Right atrium auricular region (tissue), 2 donors: Measurements from ENCODE around the gene PXDN. TPM values are rescaled to one million over a fixed set of nuclear protein-coding genes. Genes with fewer than 3 reads are reported as not detected.

ENCODE experiments used
- DNase-seq: peaks from one replicate; pipeline ENCODE4 v3.0.0-alpha.2; 2019; ENCODE audit warnings: low spot score
- H3K27ac ChIP-seq, 2 donors: fragments of 200-600 bp; sonication (generic); 1 replicate in 1 of 2; 2 replicates in 1 of 2; pipeline ENCODE4 v1.5.1; 2016 to 2019
- H3K27me3 ChIP-seq, 2 donors: fragments of 200-600 bp; sonication (generic); one replicate each; pipeline versions ENCODE4 v1.5.1 to v1.6.0; 2017 to 2019
- H3K36me3 ChIP-seq: fragments of 200-600 bp; sonication (generic); one replicate; pipeline ENCODE4 v1.5.1; 2016
- H3K4me1 ChIP-seq, 2 donors: fragments of 200-600 bp; sonication (generic); one replicate each; pipeline versions ENCODE4 v1.5.1 to v1.6.0; 2017 to 2019
- H3K4me3 ChIP-seq, 2 donors: fragments of 200-600 bp; sonication (generic); 1 replicate in 1 of 2; 2 replicates in 1 of 2; pipeline ENCODE4 v1.5.1; 2017 to 2019; ENCODE audit warnings: mild to moderate bottlenecking in 1 of 2, moderate library complexity in 1 of 2
- H3K9me3 ChIP-seq, 2 donors: fragments of 200-600 bp; sonication (generic); one replicate each; pipeline ENCODE4 v1.5.1; 2019
- CTCF ChIP-seq, 2 donors: fragments of 200-600 bp; sonication (generic); IDR thresholded peaks; one replicate each; pipeline ENCODE4 v1.5.1; 2019; ENCODE audit warnings: antibody characterized with exemption in 2 of 2
- total RNA-seq, 2 donors: library from RNA; depleted of rRNA; stranded (reverse); fragments of >200 nt; gene quantifications; one replicate each; pipeline ENCODE4 v1.1.0, GENCODE V29; 2016

PXDN gene
- total RNA-seq, 2 donors from 2014 or later, result 25.4 to 26.9 TPM

GRCh38 chr2:1752751-1753150, 8.4 kb upstream of the PXDN start:
- DNase-seq, result no peak
- H3K4me1 ChIP-seq, result peaks cover 0 to 9% of the 10 kb centered on the region in 2 donors
- H3K4me3 ChIP-seq, result no peak overlapping the region
- TF ChIP-seq CTCF (IDR thresholded peaks at IDR 0.05), result no peak
- no peaks in the 10 kb centered on the region for H3K9me3 ChIP-seq
- H3K27ac ChIP-seq, result no peak overlapping the region
- no peaks in the 10 kb centered on the region for H3K27me3 ChIP-seq
- H3K36me3 ChIP-seq, result no peaks in the 10 kb centered on the region

- peaks cover 0 to 9% of the 10 kb centered on the region in 2 donors for H3K4me1 ChIP-seq
- H3K27me3 ChIP-seq, result no peaks in the 10 kb centered on the region
- TF ChIP-seq CTCF (IDR thresholded peaks at IDR 0.05), result no peak
- H3K27ac ChIP-seq, result no peak overlapping the region
- no peaks in the 10 kb centered on the region for H3K36me3 ChIP-seq
- H3K4me3 ChIP-seq, result no peak overlapping the region
- no peak for DNase-seq
- H3K9me3 ChIP-seq, result no peaks in the 10 kb centered on the region
These were observed 7.7 kb upstream of the PXDN start for GRCh38 chr2:1751767-1752725.

GRCh38 chr2:1750933-1751766, 6.8 kb upstream of the PXDN start:
- peak; percentile 78 for DNase-seq
- H3K9me3 ChIP-seq, result no peaks in the 10 kb centered on the region
- H3K27ac ChIP-seq, result no peak overlapping the region

GRCh38 chr2:1750270-1750932, 6.1 kb upstream of the PXDN start:
- DNase-seq, result no peak
- Histone ChIP-seq H3K4me3 (no peak overlapping the region), H3K27ac (no peak overlapping the region), H3K27me3 (no peaks in the 10 kb centered on the region), H3K4me1 (peaks cover 0 to 7% of the 10 kb centered on the region in 2 donors), H3K36me3 (no peaks in the 10 kb centered on the region), H3K9me3 (no peaks in the 10 kb centered on the region)
- TF ChIP-seq CTCF (IDR thresholded peaks at IDR 0.05), result no peak

More at GRCh38 chr2:1750933-1751766, 6.8 kb upstream of the PXDN start:
- H3K4me3 ChIP-seq, result no peak overlapping the region
- peak; percentile 63 to 89 for TF ChIP-seq CTCF (IDR thresholded peaks at IDR 0.05)
- no peaks in the 10 kb centered on the region for H3K27me3 ChIP-seq
- no peaks in the 10 kb centered on the region for H3K36me3 ChIP-seq
- peaks cover 0 to 9% of the 10 kb centered on the region in 2 donors for H3K4me1 ChIP-seq

- Histone ChIP-seq H3K27me3 (no peaks in the 10 kb centered on the region), H3K36me3 (no peaks in the 10 kb centered on the region), H3K27ac (no peak overlapping the region), H3K9me3 (no peaks in the 10 kb centered on the region), H3K4me3 (no peak overlapping the region), H3K4me1 (peaks cover 0 to 11% of the 10 kb centered on the region in 2 donors)
- peak; percentile 48 for DNase-seq
- TF ChIP-seq CTCF (IDR thresholded peaks at IDR 0.05), result no peak
These were observed 5.3 kb upstream of the PXDN start for GRCh38 chr2:1749489-1750119.
